ENCODE data around the gene FAM50A. TPM values are rescaled to one million over a fixed set of nuclear protein-coding genes. Genes with fewer than 3 reads are reported as not detected.

The FAM50A gene
- total RNA-seq, 1 experiment from 2014 or later, result 57.4 TPM

- Mint-ChIP-seq H3K36me3 (ENCODE audit: insufficient read depth in 1 of 3, low read depth in 3 of 3) (peaks cover 24 to 64% (median 63%) of the 10 kb centered on the region in 3 experiments), H3K4me1 (no peaks in the 10 kb centered on the region), H3K27ac (no peak overlapping the region), H3K9me3 (peaks cover 67 to 91% of the 10 kb centered on the region in 2 experiments), H3K27me3 (ENCODE audit: low read depth) (peaks cover 5% of the 10 kb centered on the region), H3K4me3 (no peak overlapping the region)
- H3K23ac ChIP-seq (ENCODE audit: insufficient read length, low read depth, low read length), result no peak overlapping the region
- no peak overlapping the region for H3T11ph ChIP-seq (ENCODE audit: low read length)
- H3K9ac ChIP-seq (ENCODE audit: extremely low read depth, insufficient read length, low read length), result no peak overlapping the region
- H2BK20ac ChIP-seq (ENCODE audit: low read depth, low read length, poor library complexity, severe bottlenecking), result no peak overlapping the region
- H2BK15ac ChIP-seq (ENCODE audit: low read depth, low read length), result no peak overlapping the region
- no peak overlapping the region for H3K4ac ChIP-seq (ENCODE audit: low read depth, low read length)
- no peaks in the 10 kb centered on the region for H3K4me1 ChIP-seq (ENCODE audit: insufficient read depth, low read length)
- no peaks in the 10 kb centered on the region for H3K23me2 ChIP-seq (ENCODE audit: insufficient read length, low read depth, low read length, poor library complexity, severe bottlenecking)
- no peak for DNase-seq
- H2BK5ac ChIP-seq (ENCODE audit: insufficient read length, low read length), result no peak overlapping the region
- no peak overlapping the region for H4K91ac ChIP-seq (ENCODE audit: insufficient read length, low read depth, low read length)
- H4K5ac ChIP-seq (ENCODE audit: insufficient read length, low read depth, low read length), result no peak overlapping the region
- H2BK12ac ChIP-seq (ENCODE audit: insufficient read length, low read depth, low read length), result no peak overlapping the region
- no CpG with 5 or more reads among the region's 28 CpGs for WGBS (ENCODE audit: extremely low coverage, insufficient read length, low lambda C conversion rate)
- no peaks in the 10 kb centered on the region for H3K79me2 ChIP-seq (ENCODE audit: insufficient read depth, low read length)
- H3K9me3 ChIP-seq (ENCODE audit: control insufficient read depth, low read depth, low read length), result peaks cover 28% of the 10 kb centered on the region
- no peak overlapping the region for H3K27ac ChIP-seq (ENCODE audit: insufficient read length, low read depth, low read length)
- H3K56ac ChIP-seq (ENCODE audit: insufficient read length, low read depth, low read length), result no peak overlapping the region
- no peaks in the 10 kb centered on the region for H4K20me1 ChIP-seq (ENCODE audit: control insufficient read depth, insufficient read depth, insufficient read length)
- H3K18ac ChIP-seq (ENCODE audit: insufficient read length, low read depth, low read length), result no peak overlapping the region
- H2AK5ac ChIP-seq (ENCODE audit: insufficient read length, low read length), result no peak overlapping the region
- H3K79me1 ChIP-seq (ENCODE audit: insufficient read depth, low read depth, low read length, poor library complexity, severe bottlenecking), result no peaks in the 10 kb centered on the region
- no peak overlapping the region for H3K14ac ChIP-seq (ENCODE audit: insufficient read depth, low read length)
- no peak overlapping the region for H2AFZ ChIP-seq (ENCODE audit: low read length)
- H2BK120ac ChIP-seq (ENCODE audit: low read depth, low read length, poor library complexity, severe bottlenecking), result no peak overlapping the region
- H3K27me3 ChIP-seq (ENCODE audit: insufficient read depth, low read length), result no peaks in the 10 kb centered on the region
- H3K4me2 ChIP-seq (ENCODE audit: insufficient read depth, insufficient read length, low read length), result no peak overlapping the region
- no peak overlapping the region for H4K8ac ChIP-seq (replicated peaks; ENCODE audit: insufficient read length, low read depth, low read length)
- TF ChIP-seq CTCF (conservative IDR thresholded peaks at IDR 0.05), result no peak
These were observed 29.0 kb downstream of the FAM50A start for GRCh38 chrX:154472685-154473632.
